Mesenchymal stem cell (in vitro differentiated cells and primary cell): ENCODE data around the gene CEMIP2. TPM values are rescaled to one million over a fixed set of nuclear protein-coding genes. Genes with fewer than 3 reads are reported as not detected.
A peak's percentile ranks its signal among the peaks of the same experiment; 100 is the strongest.

Experiments
- DNase-seq: peaks from one replicate; pipeline ENCODE4 v3.0.0-alpha.2; 2013
- H2AFZ ChIP-seq: one replicate; pipeline ENCODE4 v1.6.1; 2013; ENCODE audit warnings: low read depth, mild to moderate bottlenecking, control low read depth, inconsistent platforms, low read length, moderate library complexity
- H2AK5ac ChIP-seq: 2 replicates; pipeline ENCODE4 v1.6.1; 2013; ENCODE audit warnings: low read length, moderate library complexity, mild to moderate bottlenecking, inconsistent platforms; ENCODE audit not compliant: severe bottlenecking
- H2BK120ac ChIP-seq: one replicate; pipeline ENCODE4 v1.6.1; 2013; ENCODE audit warnings: low read depth, mild to moderate bottlenecking, inconsistent platforms, low read length, moderate library complexity
- H2BK12ac ChIP-seq, 2 experiments: one replicate each; pipeline ENCODE4 v1.6.1; 2013; ENCODE audit warnings: inconsistent platforms in 2 of 2, low read length in 2 of 2, mild to moderate bottlenecking in 2 of 2, moderate library complexity in 2 of 2, control low read depth in 1 of 2
- H2BK15ac ChIP-seq: one replicate; pipeline ENCODE4 v1.6.1; 2013; ENCODE audit warnings: mild to moderate bottlenecking, low read depth, inconsistent platforms; ENCODE audit not compliant: poor library complexity, severe bottlenecking
- H2BK5ac ChIP-seq: 2 replicates; pipeline ENCODE4 v1.6.1; 2013; ENCODE audit warnings: low read depth, mild to moderate bottlenecking, low read length, control low read depth, inconsistent platforms; ENCODE audit not compliant: poor library complexity, severe bottlenecking
- H3K14ac ChIP-seq, 2 experiments: one replicate each; pipeline ENCODE4 v1.6.1; 2013; ENCODE audit warnings: inconsistent platforms in 2 of 2, low read length in 2 of 2, control low read depth in 1 of 2, mild to moderate bottlenecking in 1 of 2, moderate library complexity in 1 of 2
- H3K18ac ChIP-seq, 2 experiments: one replicate each; pipeline ENCODE4 v1.6.1; 2013; ENCODE audit warnings: inconsistent platforms in 2 of 2, low read length in 2 of 2, control low read depth in 1 of 2, low read depth in 1 of 2, mild to moderate bottlenecking in 1 of 2
- H3K23ac ChIP-seq, 2 experiments: one replicate each; pipeline ENCODE4 v1.6.1; 2013; ENCODE audit warnings: inconsistent platforms in 2 of 2, low read length in 2 of 2, mild to moderate bottlenecking in 2 of 2, moderate library complexity in 2 of 2, control low read depth in 1 of 2
- H3K27ac ChIP-seq: 2 replicates; pipeline ENCODE4 v1.5.1; 2013; ENCODE audit warnings: mild to moderate bottlenecking, moderate library complexity, low read length, control low read depth, inconsistent platforms; ENCODE audit not compliant: poor library complexity, severe bottlenecking
- H3K27me3 ChIP-seq, 2 experiments: 2 replicates each; pipeline versions ENCODE4 v1.6.1 to v1.7.0; 2013; ENCODE audit warnings: low read length in 2 of 2, mild to moderate bottlenecking in 2 of 2, moderate library complexity in 2 of 2, control low read depth in 1 of 2, inconsistent platforms in 1 of 2; ENCODE audit not compliant: control insufficient read depth in 1 of 2, insufficient read depth in 1 of 2
- H3K36me3 ChIP-seq, 2 experiments: 2 replicates each; pipeline versions ENCODE4 v1.6.1 to v1.7.0; 2013; ENCODE audit warnings: low read length in 2 of 2, control low read depth in 1 of 2, inconsistent platforms in 1 of 2, low read depth in 1 of 2, mild to moderate bottlenecking in 1 of 2; ENCODE audit not compliant: insufficient read depth in 2 of 2, control insufficient read depth in 1 of 2
- H3K4ac ChIP-seq, 2 experiments: one replicate each; pipeline ENCODE4 v1.6.1; 2013; ENCODE audit warnings: inconsistent platforms in 2 of 2, low read length in 2 of 2, mild to moderate bottlenecking in 2 of 2, moderate library complexity in 2 of 2, control low read depth in 1 of 2, low read depth in 1 of 2
- H3K4me1 ChIP-seq: 2 replicates; pipeline ENCODE4 v1.6.1; 2013; ENCODE audit warnings: low read depth, low read length, control low read depth; ENCODE audit not compliant: control insufficient read depth, insufficient read depth
- H3K4me2 ChIP-seq: 2 replicates; pipeline ENCODE4 v1.6.1; 2013; ENCODE audit warnings: low read length, mild to moderate bottlenecking, inconsistent platforms; ENCODE audit not compliant: poor library complexity, severe bottlenecking
- H3K4me3 ChIP-seq, 2 experiments: 2 replicates each; pipeline versions ENCODE4 v1.5.1 to v1.7.0; 2013; ENCODE audit warnings: low read length in 2 of 2, mild to moderate bottlenecking in 2 of 2, control low read depth in 1 of 2, low read depth in 1 of 2; ENCODE audit not compliant: insufficient read depth in 1 of 2
- H3K79me1 ChIP-seq: replicated peaks from 2 replicates; pipeline ENCODE4 v1.6.1; 2013; ENCODE audit warnings: mild to moderate bottlenecking, control low read depth, low read length, inconsistent platforms; ENCODE audit not compliant: poor library complexity, severe bottlenecking
- H3K9ac ChIP-seq: 2 replicates; pipeline ENCODE4 v1.7.0; 2013; ENCODE audit warnings: mild to moderate bottlenecking, low read length, moderate library complexity
- H3K9me3 ChIP-seq: 2 replicates; pipeline ENCODE4 v1.7.0; 2013; ENCODE audit warnings: mild to moderate bottlenecking, low read length; ENCODE audit not compliant: control insufficient read depth
- H4K8ac ChIP-seq: one replicate; pipeline ENCODE4 v1.6.1; 2013; ENCODE audit warnings: inconsistent platforms, mild to moderate bottlenecking, low read length, moderate library complexity
- H4K91ac ChIP-seq: one replicate; pipeline ENCODE4 v1.6.1; 2013; ENCODE audit warnings: mild to moderate bottlenecking, low read length, inconsistent platforms
- WGBS: methylation state at CpG from one replicate; pipeline ENCODE4 v1.1.7; 2013; ENCODE audit warnings: mixed read lengths; 5-methylcytosine and 5-hydroxymethylcytosine counted together
- polyA plus RNA-seq, 2 experiments: library from polyadenylated mRNA; stranded (reverse); fragments of 200-250 nt; gene quantifications; one replicate each; pipeline ENCODE4 v1.2.3, GENCODE V29; 2013

CEMIP2 gene, protein sequence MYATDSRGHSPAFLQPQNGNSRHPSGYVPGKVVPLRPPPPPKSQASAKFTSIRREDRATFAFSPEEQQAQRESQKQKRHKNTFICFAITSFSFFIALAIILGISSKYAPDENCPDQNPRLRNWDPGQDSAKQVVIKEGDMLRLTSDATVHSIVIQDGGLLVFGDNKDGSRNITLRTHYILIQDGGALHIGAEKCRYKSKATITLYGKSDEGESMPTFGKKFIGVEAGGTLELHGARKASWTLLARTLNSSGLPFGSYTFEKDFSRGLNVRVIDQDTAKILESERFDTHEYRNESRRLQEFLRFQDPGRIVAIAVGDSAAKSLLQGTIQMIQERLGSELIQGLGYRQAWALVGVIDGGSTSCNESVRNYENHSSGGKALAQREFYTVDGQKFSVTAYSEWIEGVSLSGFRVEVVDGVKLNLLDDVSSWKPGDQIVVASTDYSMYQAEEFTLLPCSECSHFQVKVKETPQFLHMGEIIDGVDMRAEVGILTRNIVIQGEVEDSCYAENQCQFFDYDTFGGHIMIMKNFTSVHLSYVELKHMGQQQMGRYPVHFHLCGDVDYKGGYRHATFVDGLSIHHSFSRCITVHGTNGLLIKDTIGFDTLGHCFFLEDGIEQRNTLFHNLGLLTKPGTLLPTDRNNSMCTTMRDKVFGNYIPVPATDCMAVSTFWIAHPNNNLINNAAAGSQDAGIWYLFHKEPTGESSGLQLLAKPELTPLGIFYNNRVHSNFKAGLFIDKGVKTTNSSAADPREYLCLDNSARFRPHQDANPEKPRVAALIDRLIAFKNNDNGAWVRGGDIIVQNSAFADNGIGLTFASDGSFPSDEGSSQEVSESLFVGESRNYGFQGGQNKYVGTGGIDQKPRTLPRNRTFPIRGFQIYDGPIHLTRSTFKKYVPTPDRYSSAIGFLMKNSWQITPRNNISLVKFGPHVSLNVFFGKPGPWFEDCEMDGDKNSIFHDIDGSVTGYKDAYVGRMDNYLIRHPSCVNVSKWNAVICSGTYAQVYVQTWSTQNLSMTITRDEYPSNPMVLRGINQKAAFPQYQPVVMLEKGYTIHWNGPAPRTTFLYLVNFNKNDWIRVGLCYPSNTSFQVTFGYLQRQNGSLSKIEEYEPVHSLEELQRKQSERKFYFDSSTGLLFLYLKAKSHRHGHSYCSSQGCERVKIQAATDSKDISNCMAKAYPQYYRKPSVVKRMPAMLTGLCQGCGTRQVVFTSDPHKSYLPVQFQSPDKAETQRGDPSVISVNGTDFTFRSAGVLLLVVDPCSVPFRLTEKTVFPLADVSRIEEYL (N-terminal part only)
- 41.7 TPM for polyA plus RNA-seq (2013, experiment 1 of 2)
- polyA plus RNA-seq (2013, experiment 2 of 2) = 41.7 TPM

DNA sequence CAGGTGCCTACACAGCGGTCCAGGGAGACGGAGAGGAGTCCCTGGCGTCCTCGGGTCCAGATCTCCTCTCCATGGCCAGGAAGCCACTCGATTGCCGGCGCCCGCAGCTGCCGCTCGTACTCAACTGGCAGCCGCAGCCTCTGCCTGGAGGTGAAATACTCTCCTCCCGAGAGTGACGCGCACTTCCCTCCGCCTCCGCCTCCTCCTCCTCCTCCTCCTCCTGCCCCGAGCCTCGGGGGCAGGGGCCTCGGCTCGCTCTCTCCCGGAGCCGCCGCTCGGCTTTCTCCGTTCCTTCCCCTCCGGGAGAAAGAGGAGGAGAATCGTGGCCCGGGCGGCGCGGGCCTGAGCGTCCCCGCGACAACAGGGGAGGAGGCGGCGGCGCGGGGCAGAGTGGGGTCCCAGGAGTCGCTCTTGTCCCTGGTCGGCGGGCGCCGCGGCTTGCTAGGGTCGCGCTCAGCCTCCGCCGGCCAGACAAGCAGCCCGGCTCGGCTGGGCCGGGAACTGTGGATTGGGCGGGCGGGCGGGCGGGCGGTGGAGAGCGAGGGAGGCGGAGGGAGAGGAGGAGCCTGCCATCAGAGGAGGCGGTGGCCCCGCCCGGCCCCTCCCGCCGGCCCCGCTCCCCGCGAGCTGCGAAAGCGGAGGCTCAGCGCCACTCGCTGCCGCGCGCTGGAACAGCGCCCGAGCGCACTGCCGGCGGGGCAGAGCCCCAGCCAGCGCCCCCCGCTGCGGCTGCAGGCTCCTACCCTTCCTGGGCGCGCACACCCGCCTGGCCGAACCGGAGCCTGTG, at the start of gene CEMIP2:
Gene CEMIP2, minus strand, starts transcription at position 126 of the 787 bp plus-strand sequence. CDS start 18,140 bp downstream, outside the sequence.
- Histone ChIP-seq H3K79me1 (no peaks in the 10 kb centered on the region), H4K8ac (peak within 1 kb of the TSS; percentile 91), H3K4me1 (peaks cover 8% of the 10 kb centered on the region), H4K91ac (peak within 1 kb of the TSS; percentile 87), H3K9ac (peak within 1 kb of the TSS; percentile 93), H3K18ac (peak within 1 kb of the TSS; percentile 90 to 97), H3K4me3 (peak within 1 kb of the TSS; percentile 85 to 98), H2AFZ (peak within 1 kb of the TSS; percentile 98), H3K14ac (peak within 1 kb of the TSS in 1 of 2 experiments; percentile 94), H2AK5ac (no peak within 1 kb of the TSS), H3K4ac (peak within 1 kb of the TSS; percentile 78 to 93), H2BK5ac (peak within 1 kb of the TSS; percentile 75), H3K27ac (peak within 1 kb of the TSS; percentile 68), H2BK12ac (peak within 1 kb of the TSS; percentile 40 to 92), H3K23ac (peak within 1 kb of the TSS; percentile 2 to 86), H2BK15ac (peak within 1 kb of the TSS; percentile 94), H2BK120ac (peak within 1 kb of the TSS; percentile 68), H3K4me2 (peak within 1 kb of the TSS; percentile 100), H3K27me3 (no peaks in the 10 kb centered on the region), H3K9me3 (no peaks in the 10 kb centered on the region), H3K36me3 (no peaks in the 10 kb centered on the region)
- WGBS = 0% methylated on average over 65 of the region's 86 CpGs
- DNase-seq = peak; percentile 95

DNA sequence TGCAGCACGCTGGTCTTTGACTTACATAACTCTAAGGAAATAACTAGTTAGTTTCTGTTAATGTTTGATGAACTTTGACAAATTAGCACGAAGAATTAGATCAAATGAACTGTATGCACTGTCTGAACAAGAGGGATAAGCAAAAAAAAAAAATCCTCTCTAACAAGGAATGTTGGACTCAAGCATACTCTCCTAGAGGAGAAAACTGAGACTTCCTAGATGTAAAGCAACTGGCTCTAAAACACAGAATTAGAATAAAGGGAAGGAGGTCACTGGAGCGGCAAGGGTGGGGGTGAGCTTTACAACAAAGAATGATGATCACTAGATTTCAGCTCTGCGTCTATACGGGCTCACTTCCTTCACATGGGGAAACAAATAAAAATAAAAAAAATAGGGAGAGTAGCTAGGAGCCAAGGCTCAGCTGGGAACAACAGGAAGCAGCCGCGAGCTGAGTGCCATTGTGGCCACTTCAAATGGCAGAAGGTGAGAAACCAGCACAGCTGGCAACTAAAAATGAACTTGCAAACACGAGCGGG, 48.7 kb upstream of the CEMIP2 start:
- Histone ChIP-seq H3K4me1 (no peaks in the 10 kb centered on the region), H2AFZ (no peak overlapping the region), H2AK5ac (no peak overlapping the region), H2BK5ac (no peak overlapping the region), H2BK120ac (no peak overlapping the region), H2BK15ac (no peak overlapping the region), H3K79me1 (no peaks in the 10 kb centered on the region), H3K9ac (no peak overlapping the region), H4K8ac (no peak overlapping the region), H4K91ac (no peak overlapping the region), H3K4me3 (no peak overlapping the region), H3K14ac (no peak overlapping the region), H3K18ac (no peak overlapping the region), H3K23ac (no peak overlapping the region), H2BK12ac (no peak overlapping the region), H3K27me3 (no peaks in the 10 kb centered on the region), H3K27ac (no peak overlapping the region), H3K4me2 (no peak overlapping the region), H3K36me3 (no peaks in the 10 kb centered on the region), H3K9me3 (no peaks in the 10 kb centered on the region), H3K4ac (no peak overlapping the region)
- no peak for DNase-seq
- WGBS = 72% methylated on average over 7 of the region's 9 CpGs

DNA sequence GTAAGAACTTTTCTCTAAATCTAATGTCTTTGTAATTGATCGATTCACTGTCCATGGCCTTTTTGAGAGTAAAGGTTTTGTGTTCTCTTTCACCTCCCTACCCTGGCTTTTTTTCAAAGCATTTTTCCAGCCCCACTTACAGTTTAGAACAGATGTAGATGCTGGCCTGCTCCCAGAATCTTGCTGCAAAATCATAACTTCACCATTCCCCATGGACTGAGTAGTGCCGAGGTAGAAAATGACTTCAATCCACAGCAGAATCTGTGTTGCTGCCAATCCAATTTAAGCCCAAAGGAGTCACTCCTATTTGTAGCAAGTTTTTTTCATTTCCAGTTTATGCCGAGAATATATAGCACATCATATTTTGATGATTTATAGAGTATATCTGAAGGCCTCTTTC, 46.5 kb upstream of the CEMIP2 start:
- H3K4ac ChIP-seq = no peak overlapping the region
- no peaks in the 10 kb centered on the region for H3K9me3 ChIP-seq
- H4K91ac ChIP-seq = no peak overlapping the region
- no peak overlapping the region for H3K18ac ChIP-seq
- H3K4me2 ChIP-seq = no peak overlapping the region
- H3K79me1 ChIP-seq = no peaks in the 10 kb centered on the region
- no peak overlapping the region for H4K8ac ChIP-seq
- H2BK5ac ChIP-seq = no peak overlapping the region
- peak overlapping the region; percentile 46 for H3K9ac ChIP-seq
- no peak overlapping the region for H2BK120ac ChIP-seq
- no peak overlapping the region for H3K27ac ChIP-seq
- 100% methylated on average over 2 of the region's 3 CpGs for WGBS
- no peak overlapping the region for H3K23ac ChIP-seq
- no peak overlapping the region for H2BK12ac ChIP-seq
- no peak overlapping the region for H2AK5ac ChIP-seq
- H2BK15ac ChIP-seq = no peak overlapping the region
- H3K4me1 ChIP-seq = no peaks in the 10 kb centered on the region
- peak overlapping the region in 1 of 2 experiments; percentile 17 for H3K4me3 ChIP-seq
- DNase-seq = no peak
- H3K36me3 ChIP-seq = no peaks in the 10 kb centered on the region
- no peak overlapping the region for H3K14ac ChIP-seq
- no peaks in the 10 kb centered on the region for H3K27me3 ChIP-seq
- no peak overlapping the region for H2AFZ ChIP-seq
